Measurements from ENCODE around the gene CHTF18.
"Not testable (repeated sequence)": the region's sequence is repeated elsewhere in the genome, so short reads cannot be mapped to it uniquely, and the experiment has no call there.

Gene CHTF18

DNA sequence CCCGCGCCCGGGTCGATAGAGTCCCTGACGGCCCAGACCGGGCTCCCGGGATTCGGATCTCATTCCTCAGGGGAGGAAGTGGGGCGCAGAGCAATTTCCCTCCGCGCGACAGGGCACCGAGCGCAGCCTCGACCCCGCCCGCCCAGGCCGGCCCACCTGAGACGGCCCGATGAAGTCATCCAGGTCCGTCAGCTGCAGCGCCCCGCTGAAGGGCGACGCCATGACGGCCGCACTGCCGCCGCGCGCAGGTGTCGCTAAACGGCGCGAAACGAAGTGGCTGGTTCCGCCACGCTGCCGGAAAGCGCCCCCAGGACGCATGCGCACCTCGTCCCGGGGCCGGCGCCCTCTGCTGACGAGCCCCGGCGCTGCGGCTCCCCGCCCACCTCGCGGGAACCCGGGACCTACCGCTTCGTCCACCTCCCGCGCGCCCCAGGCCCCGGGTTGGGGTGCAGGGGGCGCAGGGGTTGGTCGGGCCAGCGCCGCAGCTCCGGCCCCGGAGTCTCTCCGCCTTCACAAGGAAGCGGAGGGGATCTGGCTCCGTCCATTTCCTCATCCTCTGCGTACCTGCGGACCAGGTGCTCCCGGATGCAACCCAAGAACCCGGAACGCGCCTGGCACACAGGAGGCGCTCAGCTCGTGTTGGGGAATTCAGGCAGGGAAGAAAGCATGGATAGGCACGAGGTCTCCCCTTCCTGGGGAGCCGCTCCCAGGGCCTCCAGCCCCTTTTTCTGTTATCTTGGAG, 47.5 kb upstream of the CHTF18 start, which contains the start of gene CIAO3:
TSS of gene CIAO3 (minus strand) at position 234 of the 742 bp plus-strand sequence. CDS start at position 222, 12 bp downstream.
- under 1% methylated on average over 79 of the region's 79 CpGs for WGBS

DNA sequence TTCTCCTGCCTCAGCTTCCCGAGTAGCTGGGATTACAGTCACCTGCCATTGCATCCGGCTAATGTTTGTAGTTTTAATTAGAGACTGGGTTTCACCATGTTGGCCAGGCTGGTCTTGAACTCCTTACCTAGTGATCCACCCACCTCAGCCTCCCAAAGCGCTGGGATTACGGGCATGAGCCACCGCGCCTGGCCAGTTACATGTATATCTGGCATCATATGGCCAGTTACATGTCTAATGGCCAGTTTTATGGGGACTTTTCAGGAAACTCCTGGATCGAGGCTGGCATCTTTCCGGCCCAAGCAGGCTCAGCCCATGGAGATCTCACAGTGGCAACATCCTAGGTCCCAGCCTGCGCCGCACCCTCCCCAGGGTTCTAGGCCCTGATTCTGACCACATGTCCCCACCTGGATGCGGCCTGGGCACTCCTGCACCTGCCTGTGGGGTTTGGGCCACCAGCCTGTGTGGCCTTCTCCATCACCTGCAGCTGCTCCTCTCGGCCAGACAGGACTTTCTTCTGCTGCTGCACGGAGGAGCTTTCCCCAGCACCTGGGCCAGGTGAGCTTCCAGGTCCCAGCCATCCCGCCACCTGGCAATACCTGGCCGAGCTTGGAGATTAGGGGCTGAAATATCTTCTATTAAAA, 46.3 kb upstream of the CHTF18 start:
- DNase-seq = no peak
- Histone ChIP-seq H2BK120ac (ENCODE audit: low read depth, low read length) (no peak overlapping the region), H3K14ac (ENCODE audit: low read length in 2 of 2) (no peak overlapping the region), H3K4me1 (ENCODE audit: control insufficient read depth, insufficient read depth, low read depth, low read length) (peaks cover 17% of the 10 kb centered on the region), H3K9me3 (ENCODE audit: control insufficient read depth, low read length) (no peaks in the 10 kb centered on the region), H3K4me2 (ENCODE audit: low read length, poor library complexity, severe bottlenecking) (no peak overlapping the region), H3K4me3 (ENCODE audit: insufficient read depth in 1 of 2, low read depth in 1 of 2, low read length in 2 of 2) (peak overlapping the region in 1 of 2 experiments; percentile 33), H3K9ac (ENCODE audit: low read length) (no peak overlapping the region), H2AFZ (ENCODE audit: low read depth, low read length) (no peak overlapping the region), H3K18ac (ENCODE audit: low read depth in 1 of 2, low read length in 2 of 2) (no peak overlapping the region), H3K27ac (ENCODE audit: low read length, poor library complexity, severe bottlenecking) (no peak overlapping the region), H3K79me1 (replicated peaks; ENCODE audit: low read length, poor library complexity, severe bottlenecking) (peaks cover 25% of the 10 kb centered on the region), H2BK15ac (ENCODE audit: low read depth, poor library complexity, severe bottlenecking) (no peak overlapping the region), H4K91ac (ENCODE audit: low read length) (no peak overlapping the region), H2AK5ac (ENCODE audit: low read length, severe bottlenecking) (no peak overlapping the region), H3K4ac (ENCODE audit: low read depth in 1 of 2, low read length in 2 of 2) (no peak overlapping the region), H3K23ac (ENCODE audit: low read length in 2 of 2) (no peak overlapping the region), H3K36me3 (ENCODE audit: control insufficient read depth in 1 of 2, insufficient read depth in 2 of 2, low read depth in 1 of 2, low read length in 2 of 2) (peaks cover 15 to 23% of the 10 kb centered on the region in 2 experiments), H2BK5ac (ENCODE audit: low read depth, low read length, poor library complexity, severe bottlenecking) (no peak overlapping the region), H4K8ac (ENCODE audit: low read length) (peak overlapping the region; percentile 64), H3K27me3 (ENCODE audit: control insufficient read depth in 1 of 2, insufficient read depth in 1 of 2, low read length in 2 of 2) (peaks cover 0 to 6% of the 10 kb centered on the region in 2 experiments), H2BK12ac (ENCODE audit: low read length in 2 of 2) (no peak overlapping the region)
- 94% methylated on average over 15 of the region's 15 CpGs for WGBS

More for the DNA sequence above, 47.5 kb upstream of the CHTF18 start, which contains the start of gene CIAO3:
- DNase-seq = peak; percentile 88
- Histone ChIP-seq H3K27me3 (ENCODE audit: control insufficient read depth in 1 of 2, insufficient read depth in 1 of 2, low read length in 2 of 2) (peaks cover 0 to 6% of the 10 kb centered on the region in 2 experiments), H3K4me1 (ENCODE audit: control insufficient read depth, insufficient read depth, low read depth, low read length) (peaks cover 17% of the 10 kb centered on the region), H3K14ac (ENCODE audit: low read length in 2 of 2) (peak within 1 kb of the TSS in 1 of 2 experiments; percentile 12), H3K79me1 (replicated peaks; ENCODE audit: low read length, poor library complexity, severe bottlenecking) (peaks cover 26% of the 10 kb centered on the region), H3K18ac (ENCODE audit: low read depth in 1 of 2, low read length in 2 of 2) (peak within 1 kb of the TSS; percentile 72 to 74), H2AFZ (ENCODE audit: low read depth, low read length) (peak within 1 kb of the TSS; percentile 76), H3K9me3 (ENCODE audit: control insufficient read depth, low read length) (no peaks in the 10 kb centered on the region), H3K9ac (ENCODE audit: low read length) (peak within 1 kb of the TSS; percentile 89), H3K27ac (ENCODE audit: low read length, poor library complexity, severe bottlenecking) (no peak within 1 kb of the TSS), H3K36me3 (ENCODE audit: control insufficient read depth in 1 of 2, insufficient read depth in 2 of 2, low read depth in 1 of 2, low read length in 2 of 2) (peaks cover 26 to 35% of the 10 kb centered on the region in 2 experiments), H2BK5ac (ENCODE audit: low read depth, low read length, poor library complexity, severe bottlenecking) (no peak within 1 kb of the TSS), H3K4me3 (ENCODE audit: insufficient read depth in 1 of 2, low read depth in 1 of 2, low read length in 2 of 2) (peak within 1 kb of the TSS; percentile 73 to 83), H3K4ac (ENCODE audit: low read depth in 1 of 2, low read length in 2 of 2) (peak within 1 kb of the TSS; percentile 42 to 91), H3K4me2 (ENCODE audit: low read length, poor library complexity, severe bottlenecking) (peak within 1 kb of the TSS; percentile 97), H4K91ac (ENCODE audit: low read length) (peak within 1 kb of the TSS; percentile 67), H2BK120ac (ENCODE audit: low read depth, low read length) (peak within 1 kb of the TSS; percentile 71), H3K23ac (ENCODE audit: low read length in 2 of 2) (peak within 1 kb of the TSS in 1 of 2 experiments; percentile 49), H2AK5ac (ENCODE audit: low read length, severe bottlenecking) (no peak within 1 kb of the TSS), H2BK15ac (ENCODE audit: low read depth, poor library complexity, severe bottlenecking) (peak within 1 kb of the TSS; percentile 49), H4K8ac (ENCODE audit: low read length) (peak within 1 kb of the TSS; percentile 99), H2BK12ac (ENCODE audit: low read length in 2 of 2) (no peak within 1 kb of the TSS)

DNA sequence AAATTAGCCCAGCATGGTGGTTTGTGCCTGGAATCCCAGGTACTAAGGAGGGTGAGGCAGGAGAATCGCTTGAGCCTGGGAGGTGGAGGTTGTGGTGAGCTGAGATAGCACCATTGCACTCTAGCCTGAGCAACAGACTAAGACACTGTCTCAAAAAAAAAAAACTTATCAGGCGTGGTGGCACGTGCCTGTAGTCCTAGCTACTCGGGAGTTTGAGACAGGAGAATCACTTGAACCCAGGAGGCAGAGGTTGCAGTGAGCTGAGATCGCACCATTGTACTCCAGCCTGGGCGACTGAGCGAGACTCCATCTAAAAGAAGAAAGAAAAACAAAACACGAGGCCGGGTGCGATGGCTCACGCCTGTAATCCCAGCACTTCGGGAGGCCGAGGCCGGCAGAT, 45.5 kb upstream of the CHTF18 start:
- peaks cover 17% of the 10 kb centered on the region for H3K4me1 ChIP-seq (ENCODE audit: control insufficient read depth, insufficient read depth, low read depth, low read length)
- H3K27ac ChIP-seq (ENCODE audit: low read length, poor library complexity, severe bottlenecking); H2BK15ac ChIP-seq (ENCODE audit: low read depth, poor library complexity, severe bottlenecking): not testable (repeated sequence)

More for the DNA sequence above, 45.5 kb upstream of the CHTF18 start:
- not testable (repeated sequence) for H2AFZ ChIP-seq (ENCODE audit: low read depth, low read length); H2BK120ac ChIP-seq (ENCODE audit: low read depth, low read length); H3K9me3 ChIP-seq (ENCODE audit: control insufficient read depth, low read length); DNase-seq; H3K27me3 ChIP-seq (ENCODE audit: control insufficient read depth in 1 of 2, insufficient read depth in 1 of 2, low read length in 2 of 2); H4K91ac ChIP-seq (ENCODE audit: low read length); H3K9ac ChIP-seq (ENCODE audit: low read length); H2BK12ac ChIP-seq (ENCODE audit: low read length in 2 of 2); H3K23ac ChIP-seq (ENCODE audit: low read length in 2 of 2); H3K4ac ChIP-seq (ENCODE audit: low read depth in 1 of 2, low read length in 2 of 2); H2AK5ac ChIP-seq (ENCODE audit: low read length, severe bottlenecking); H3K4me2 ChIP-seq (ENCODE audit: low read length, poor library complexity, severe bottlenecking); H3K18ac ChIP-seq (ENCODE audit: low read depth in 1 of 2, low read length in 2 of 2); H3K4me3 ChIP-seq (ENCODE audit: insufficient read depth in 1 of 2, low read depth in 1 of 2, low read length in 2 of 2); H2BK5ac ChIP-seq (ENCODE audit: low read depth, low read length, poor library complexity, severe bottlenecking); H3K14ac ChIP-seq (ENCODE audit: low read length in 2 of 2); H4K8ac ChIP-seq (ENCODE audit: low read length)
- H3K36me3 ChIP-seq (ENCODE audit: control insufficient read depth in 1 of 2, insufficient read depth in 2 of 2, low read depth in 1 of 2, low read length in 2 of 2) = peaks cover 7 to 16% of the 10 kb centered on the region in 2 experiments
- peaks cover 18% of the 10 kb centered on the region for H3K79me1 ChIP-seq (replicated peaks; ENCODE audit: low read length, poor library complexity, severe bottlenecking)
- WGBS = 88% methylated on average over 13 of the region's 14 CpGs
